A549 (cell line): ENCODE measurements around the gene ANKRD28. TPM values are rescaled to one million over a fixed set of nuclear protein-coding genes. Genes with fewer than 3 reads are reported as not detected.

Source experiments
- ATAC-seq, 2 experiments: fragments of 200-7000 bp in 1 of 2; fragments of >200 bp in 1 of 2; cut with Nextera tagmentation in 1 of 2; cut with Tn5 transposase in 1 of 2; 3 replicates each; pipeline versions ENCODE4 v1.8.0 to v1.9.1; 2018 to 2020; ENCODE audit warnings: mild to moderate bottlenecking in 1 of 2, moderate library complexity in 1 of 2
- CTCF ChIA-PET: fragments of 300-600 bp; sonication (Branson Sonifier 250); formaldehyde crosslinking; extraction: SDS; loops from one replicate; lab custom pipeline; 2021; ENCODE audit warnings: antibody characterized with exemption, inconsistent platforms; lab: Yijun Ruan, JAX
- POLR2A ChIA-PET: fragments of 350-600 bp; formaldehyde crosslinking; extraction: SDS; loops from one replicate; lab custom pipeline; 2021; ENCODE audit warnings: antibody characterized with exemption, inconsistent platforms; lab: Yijun Ruan, JAX
- DNase-seq, 2 experiments: peaks; one replicate each; pipeline versions ENCODE4 v3.0.0 to v3.0.0-alpha.2; 2011 to 2016; ENCODE audit warnings: low read depth in 1 of 2, low spot score in 1 of 2
- FAIRE-seq: peaks from 2 replicates; lab custom pipeline; 2011; peaks lifted over from hg19 to GRCh38; lab: Jason Lieb, UNC
- H3K27ac ChIP-seq, 2 experiments: fragments of >200 bp; sonication (Bioruptor Twin); formaldehyde crosslinking; 3 replicates each; pipeline ENCODE4 v1.5.1; 2016 to 2017
- H3K4me1 ChIP-seq: fragments of >200 bp; sonication (Bioruptor Twin); formaldehyde crosslinking; 3 replicates; pipeline ENCODE4 v1.6.1; 2016
- H3K4me2 ChIP-seq: fragments of >200 bp; sonication (Bioruptor Twin); formaldehyde crosslinking; 3 replicates; pipeline ENCODE4 v1.6.1; 2016
- H3K4me3 ChIP-seq: fragments of >200 bp; sonication (Bioruptor Twin); formaldehyde crosslinking; 3 replicates; pipeline ENCODE4 v1.5.1; 2016
- H3K9me3 ChIP-seq: fragments of >200 bp; sonication (Bioruptor Twin); formaldehyde crosslinking; 3 replicates; pipeline ENCODE4 v1.6.1; 2016
- ATOH8 ChIP-seq: fragments of 250-450 bp; sonication (Bioruptor Pico); IDR thresholded peaks from 2 replicates; pipeline ENCODE4 v1.5.0; 2020; ENCODE audit warnings: low read depth, mild to moderate bottlenecking, moderate library complexity
- BCL3 ChIP-seq: fragments of >200 bp; sonication (Bioruptor Twin); formaldehyde crosslinking; IDR thresholded peaks from 3 replicates; pipeline ENCODE4 v1.6.1; 2016
- BHLHE40 ChIP-seq: IDR thresholded peaks from 2 replicates; pipeline ENCODE4 v1.6.1; 2012; ENCODE audit warnings: low read depth, low read length, inconsistent platforms
- CHD2 ChIP-seq: fragments of 150-350 bp; IDR thresholded peaks from 2 replicates; pipeline ENCODE4 v1.6.1; 2014; ENCODE audit warnings: low read length; ENCODE audit not compliant: partially characterized antibody
- CHD4 ChIP-seq: fragments of 200-600 bp; sonication (generic); IDR thresholded peaks from 2 replicates; pipeline ENCODE4 v1.6.1; 2016; ENCODE audit warnings: antibody characterized with exemption, mild to moderate bottlenecking, borderline replicate concordance
- CTCF ChIP-seq: fragments of >200 bp; sonication (Bioruptor Twin); formaldehyde crosslinking; IDR thresholded peaks from 3 replicates; pipeline ENCODE4 v1.5.1; 2016
- EHMT2 ChIP-seq: fragments of 200-600 bp; sonication (generic); IDR thresholded peaks from 2 replicates; pipeline ENCODE4 v1.6.1; 2016; ENCODE audit warnings: antibody characterized with exemption, low read depth, mild to moderate bottlenecking, moderate library complexity
- HDAC2 ChIP-seq: fragments of 200-600 bp; sonication (generic); IDR thresholded peaks from 2 replicates; pipeline ENCODE4 v1.6.1; 2016
- HOXB13 ChIP-seq: fragments of 250-450 bp; sonication (Bioruptor Pico); IDR thresholded peaks from 2 replicates; pipeline ENCODE4 v1.5.0; 2020; ENCODE audit warnings: low read depth, mild to moderate bottlenecking, moderate library complexity
- HOXB5 ChIP-seq: fragments of 250-450 bp; sonication (Bioruptor Pico); IDR thresholded peaks from 2 replicates; pipeline ENCODE4 v1.5.0; 2020; ENCODE audit warnings: mild to moderate bottlenecking, moderate library complexity
- JUN ChIP-seq, 2 experiments: fragments of >200 bp; sonication (Bioruptor Twin); formaldehyde crosslinking; IDR thresholded peaks; 2 replicates in 1 of 2; 3 replicates in 1 of 2; pipeline ENCODE4 v1.6.1; 2016 to 2017
- JUNB ChIP-seq: fragments of >200 bp; sonication (Bioruptor Twin); formaldehyde crosslinking; IDR thresholded peaks from 2 replicates; pipeline ENCODE4 v1.6.1; 2016
- KDM1A ChIP-seq: fragments of 200-600 bp; sonication (generic); IDR thresholded peaks from 2 replicates; pipeline ENCODE4 v1.6.1; 2016; ENCODE audit warnings: low read depth, mild to moderate bottlenecking
- MAFK ChIP-seq: fragments of 450-650 bp; IDR thresholded peaks from 2 replicates; pipeline ENCODE4 v1.6.1; 2014; ENCODE audit not compliant: partially characterized antibody
- NPAS2 ChIP-seq: fragments of 250-450 bp; sonication (Bioruptor Pico); IDR thresholded peaks from 2 replicates; pipeline ENCODE4 v1.8.0; 2022; ENCODE audit warnings: mild to moderate bottlenecking, moderate library complexity, borderline replicate concordance
- NR3C1 ChIP-seq: fragments of >200 bp; sonication (Bioruptor Twin); formaldehyde crosslinking; IDR thresholded peaks from 3 replicates; pipeline ENCODE4 v1.6.1; 2017
- PHF8 ChIP-seq: fragments of 200-600 bp; sonication (generic); IDR thresholded peaks from 2 replicates; pipeline ENCODE4 v1.6.1; 2016; ENCODE audit warnings: low read depth, mild to moderate bottlenecking, antibody characterized with exemption, moderate library complexity, borderline replicate concordance
- RAD21 ChIP-seq, 2 experiments: fragments of >200 bp in 1 of 2; sonication (Bioruptor Twin) in 1 of 2; formaldehyde crosslinking in 1 of 2; IDR thresholded peaks in 1 of 2; conservative IDR thresholded peaks in 1 of 2; 2 replicates in 1 of 2; 3 replicates in 1 of 2; pipeline ENCODE4 v1.6.1; 2012 to 2018; ENCODE audit warnings: inconsistent platforms in 1 of 2
- RCOR1 ChIP-seq: fragments of 150-350 bp; IDR thresholded peaks from 2 replicates; pipeline ENCODE4 v1.6.1; 2014; ENCODE audit warnings: antibody characterized with exemption, low read length, low read depth
- RFX5 ChIP-seq: fragments of 450-650 bp; IDR thresholded peaks from 2 replicates; pipeline ENCODE4 v1.7.1; 2014; ENCODE audit warnings: antibody characterized with exemption, mild to moderate bottlenecking, moderate library complexity
- SMC3 ChIP-seq: fragments of >200 bp; sonication (Bioruptor Twin); formaldehyde crosslinking; IDR thresholded peaks from 3 replicates; pipeline ENCODE4 v1.6.1; 2018; ENCODE audit warnings: inconsistent platforms
- TFCP2L1 ChIP-seq: fragments of 250-450 bp; sonication (Bioruptor Pico); IDR thresholded peaks from 2 replicates; pipeline ENCODE4 v1.5.0; 2021; ENCODE audit warnings: mild to moderate bottlenecking
- TP53 ChIP-seq: fragments of 250-450 bp; sonication (Bioruptor Pico); IDR thresholded peaks from 2 replicates; pipeline ENCODE4 v1.5.0; 2021; ENCODE audit warnings: mild to moderate bottlenecking, moderate library complexity
- USF2 ChIP-seq: fragments of 450-650 bp; IDR thresholded peaks from 2 replicates; pipeline ENCODE4 v1.6.1; 2014; ENCODE audit warnings: antibody characterized with exemption
- ZC3H11A ChIP-seq: fragments of 450-650 bp; IDR thresholded peaks from 2 replicates; pipeline ENCODE4 v1.6.1; 2014; ENCODE audit warnings: antibody characterized with exemption, mild to moderate bottlenecking
- ZFP36 ChIP-seq: fragments of 450-650 bp; IDR thresholded peaks from 2 replicates; pipeline ENCODE4 v1.6.1; 2014; ENCODE audit warnings: borderline replicate concordance; ENCODE audit not compliant: partially characterized antibody
- WGBS: methylation state at CpG from one replicate; pipeline ENCODE4 v1.1.6; 2017; ENCODE audit errors: missing lambda C conversion rate; 5-methylcytosine and 5-hydroxymethylcytosine counted together
- polyA plus RNA-seq, 4 experiments: library from polyadenylated mRNA; depleted of rRNA in 3 of 4; stranded (reverse); fragments of >200 nt; fragmentation: RNase III in 1 of 4; extraction: RNeasy Plus Mini Kit Qiagen cat#74134 plus additional on column Dnase treatment in 1 of 4; gene quantifications; 2 replicates in 3 of 4; 3 replicates in 1 of 4; pipeline ENCODE4 v1.2.3, GENCODE V29; 2011 to 2017

ANKRD28 gene
- polyA plus RNA-seq, 2 of the 4 experiments (the other 2 are of a cell fraction): 29.9 to 72.0 TPM

GRCh38 chr3:15657016-15657415, 140.8 kb downstream of the ANKRD28 start:
- H3K4me3 ChIP-seq: no peak overlapping the region
- CTCF ChIA-PET: interaction anchor here (1.8 kb wide), 1 partner anchor 26 kb away, joined by 6 read pairs; no protein-coding TSS in a partner anchor
- ATAC-seq (no peak), FAIRE-seq (no peak), DNase-seq (no peak)
- no peak overlapping the region for H3K4me2 ChIP-seq
- no peak overlapping the region for H3K27ac ChIP-seq
- no peaks in the 10 kb centered on the region for H3K4me1 ChIP-seq
- POLR2A ChIA-PET: no interaction called here
- peaks cover 31% of the 10 kb centered on the region; the same call in 2 of the 3 replicates for H3K9me3 ChIP-seq
- TF ChIP-seq JUN (IDR thresholded peaks at IDR 0.05) (no peak), BCL3 (no peak), JUNB (no peak), USF2 (no peak), ZC3H11A (no peak), CHD4 (no peak), HOXB5 (CRISPR knock-in tag) (no peak), PHF8 (no peak), NR3C1 (no peak), NPAS2 (CRISPR knock-in tag) (no peak), RCOR1 (no peak), RFX5 (no peak), ATOH8 (CRISPR knock-in tag) (no peak), TFCP2L1 (no peak), MAFK (no peak)

GRCh38 chr3:15656342-15656741, 141.4 kb downstream of the ANKRD28 start:
- TF ChIP-seq KDM1A (0 out of 2 replicates have a peak, but pooled peaks have one; percentile 37), EHMT2 (no peak), CHD4 (no peak), HDAC2 (0 out of 2 replicates have a peak, but pooled peaks have one; percentile 22), RAD21 (conservative IDR thresholded peaks at IDR 0.05 in 1 of 2, IDR thresholded peaks at IDR 0.05 in 1 of 2) (no peak)
- TF ChIP-seq, all 56 proteins: peak for 2
- CTCF ChIA-PET: no interaction called here
- no peak for FAIRE-seq
- no peaks in the 10 kb centered on the region for H3K4me1 ChIP-seq
- no peak overlapping the region for H3K4me2 ChIP-seq
- no peak for DNase-seq
- 74% methylated on average over 5 of the region's 5 CpGs for WGBS
- ATAC-seq: no peak
- POLR2A ChIA-PET: no interaction called here
- no peak overlapping the region for H3K27ac ChIP-seq
- peaks cover 31% of the 10 kb centered on the region; the same call in 2 of the 3 replicates for H3K9me3 ChIP-seq
- H3K4me3 ChIP-seq: no peak overlapping the region

- ATAC-seq (no peak), FAIRE-seq (no peak), DNase-seq (no peak)
- H3K27ac ChIP-seq: no peak overlapping the region
- H3K9me3 ChIP-seq: peaks cover 31% of the 10 kb centered on the region; the same call in 2 of the 3 replicates
- ChIA-PET POLR2A (no interaction called here), CTCF (interaction anchor here (0.6 to 1.9 kb wide), 2 partner anchors 26 to 34 kb away, joined by 3 to 6 read pairs; no protein-coding TSS in a partner anchor)
- no peaks in the 10 kb centered on the region for H3K4me1 ChIP-seq
- H3K4me3 ChIP-seq: no peak overlapping the region
- H3K4me2 ChIP-seq: no peak overlapping the region
- 91% methylated on average over 9 of the region's 9 CpGs for WGBS
- TF ChIP-seq NR3C1 (no peak), HOXB13 (CRISPR knock-in tag) (no peak), ATOH8 (CRISPR knock-in tag) (no peak), HDAC2 (no peak), CTCF (no peak), JUN (IDR thresholded peaks at IDR 0.05) (no peak), BHLHE40 (no peak), ZFP36 (no peak), CHD2 (no peak), SMC3 (no peak), MAFK (no peak), TP53 (CRISPR knock-in tag) (no peak)
These were observed 142.9 kb downstream of the ANKRD28 start for GRCh38 chr3:15654891-15655290.
